Lower leg skin (tissue), 3 donors: Measurements from ENCODE around the gene BLTP3B.

Experiments used
- POLR2A ChIP-seq, 2 donors: fragments of 450-650 bp; IDR thresholded peaks; one replicate each; pipeline ENCODE4 v1.6.1; 2016 to 2017; ENCODE audit warnings: antibody characterized with exemption in 2 of 2, mild to moderate bottlenecking in 1 of 2, moderate library complexity in 1 of 2
- TF ChIP-seq, protein P1 (sequence below), 3 donors: fragments of 450-650 bp; IDR thresholded peaks; one replicate each; pipeline ENCODE4 v1.5.1; 2016; ENCODE audit warnings: antibody characterized with exemption in 3 of 3, mild to moderate bottlenecking in 3 of 3, moderate library complexity in 2 of 3

DNA sequence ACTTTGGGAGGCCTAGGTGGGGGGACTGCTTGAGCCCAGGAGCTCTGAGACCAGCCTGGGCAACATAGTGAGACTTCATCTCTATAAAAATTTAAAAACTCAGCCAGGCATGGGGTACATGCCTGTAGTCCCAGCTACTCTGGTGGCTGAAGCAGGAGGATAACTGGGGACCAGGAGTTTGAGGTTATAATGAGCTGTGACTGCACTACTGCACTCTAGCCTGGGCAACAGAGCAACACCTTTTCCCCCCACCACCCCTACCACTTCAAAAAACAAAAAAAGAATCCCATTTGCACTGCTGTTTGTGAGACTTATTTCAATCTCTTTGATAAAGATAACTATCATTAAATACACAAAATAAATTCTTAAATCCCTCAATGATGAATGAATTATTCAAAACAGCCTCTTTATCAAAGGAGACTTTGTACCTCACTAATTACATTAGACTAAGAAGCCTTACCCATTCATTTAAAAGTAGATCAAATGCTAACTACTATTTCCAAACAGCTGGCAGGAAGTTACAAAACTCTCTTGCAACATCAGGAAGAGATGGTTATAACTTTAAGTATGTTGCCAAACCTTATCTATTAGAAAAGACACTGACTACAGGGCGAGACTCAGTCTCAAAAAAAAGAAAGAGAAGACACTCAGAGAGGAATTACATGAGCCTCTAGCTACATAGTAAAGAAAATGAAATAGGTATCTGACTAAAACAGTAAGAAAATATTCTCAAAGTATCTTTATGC, 14.7 kb downstream of the BLTP3B start:
- TF ChIP-seq, protein P1, sequence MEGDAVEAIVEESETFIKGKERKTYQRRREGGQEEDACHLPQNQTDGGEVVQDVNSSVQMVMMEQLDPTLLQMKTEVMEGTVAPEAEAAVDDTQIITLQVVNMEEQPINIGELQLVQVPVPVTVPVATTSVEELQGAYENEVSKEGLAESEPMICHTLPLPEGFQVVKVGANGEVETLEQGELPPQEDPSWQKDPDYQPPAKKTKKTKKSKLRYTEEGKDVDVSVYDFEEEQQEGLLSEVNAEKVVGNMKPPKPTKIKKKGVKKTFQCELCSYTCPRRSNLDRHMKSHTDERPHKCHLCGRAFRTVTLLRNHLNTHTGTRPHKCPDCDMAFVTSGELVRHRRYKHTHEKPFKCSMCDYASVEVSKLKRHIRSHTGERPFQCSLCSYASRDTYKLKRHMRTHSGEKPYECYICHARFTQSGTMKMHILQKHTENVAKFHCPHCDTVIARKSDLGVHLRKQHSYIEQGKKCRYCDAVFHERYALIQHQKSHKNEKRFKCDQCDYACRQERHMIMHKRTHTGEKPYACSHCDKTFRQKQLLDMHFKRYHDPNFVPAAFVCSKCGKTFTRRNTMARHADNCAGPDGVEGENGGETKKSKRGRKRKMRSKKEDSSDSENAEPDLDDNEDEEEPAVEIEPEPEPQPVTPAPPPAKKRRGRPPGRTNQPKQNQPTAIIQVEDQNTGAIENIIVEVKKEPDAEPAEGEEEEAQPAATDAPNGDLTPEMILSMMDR (IDR thresholded peaks at IDR 0.05), result no peak
- TF ChIP-seq POLR2A (IDR thresholded peaks at IDR 0.05), result no peak
